ENCODE data around the gene NANOGP8. TPM values are rescaled to one million over a fixed set of nuclear protein-coding genes. Genes with fewer than 3 reads are reported as not detected.

Gene NANOGP8
- total and polyA plus RNA-seq, 4 donors, result 0.17 TPM; not detected in 3

Other genes with a start within 250 kb of the NANOGP8 start
- gene AQR, start 115.6 kb downstream of the NANOGP8 start, total RNA-seq, result 10 to 100 TPM; 11.6 to 14.3 TPM
- 1 to 10 TPM; 3.4 to 5.8 TPM for gene AQR, start 115.6 kb downstream of the NANOGP8 start, polyA plus RNA-seq
- gene ZNF770, start 97.0 kb downstream of the NANOGP8 start, total RNA-seq, result 10 to 100 TPM; 23.9 to 33.1 TPM
- gene ZNF770, start 97.0 kb downstream of the NANOGP8 start, polyA plus RNA-seq, result 10 to 100 TPM in 1 of 2 donors, 1 to 10 TPM in 1; 9.3 to 74.4 TPM